Endothelial cell of umbilical vein (primary cell): ENCODE measurements around the gene SCPEP1. TPM values are rescaled to one million over a fixed set of nuclear protein-coding genes. Genes with fewer than 3 reads are reported as not detected.

Source experiments
- BruUV-seq: library from RNA; stranded (reverse); fragments of 400-500 nt; replicated peaks from 2 replicates; lab custom pipeline; 2021; lab: Mats Ljungman, UMichigan
- CTCF ChIA-PET: fragments of 300-600, 350-600 bp; sonication (Branson Sonifier 250); formaldehyde crosslinking; loops from one replicate; lab custom pipeline; 2021; ENCODE audit warnings: antibody characterized with exemption, inconsistent platforms; lab: Charles Lee
- POLR2A ChIA-PET: fragments of 300-600, 350-600 bp; sonication (Branson Sonifier 250); formaldehyde crosslinking; loops from one replicate; lab custom pipeline; 2021; ENCODE audit warnings: antibody characterized with exemption, inconsistent platforms; lab: Charles Lee
- DNase-seq: peaks from one replicate; pipeline ENCODE4 v3.0.0-alpha.2; 2011; ENCODE audit warnings: low read depth, low spot score
- FAIRE-seq: peaks from 2 replicates; lab custom pipeline; 2011; peaks lifted over from hg19 to GRCh38; lab: Jason Lieb, UNC
- H2AFZ ChIP-seq: 2 replicates; pipeline ENCODE4 v1.6.0; 2012; ENCODE audit warnings: low read depth, low read length, control low read depth, inconsistent platforms
- H3K27ac ChIP-seq: 2 replicates; pipeline ENCODE4 v1.5.1; 2011; ENCODE audit warnings: low read depth, mild to moderate bottlenecking, control low read depth, low read length, moderate library complexity; ENCODE audit not compliant: insufficient read depth
- H3K27me3 ChIP-seq, 2 experiments: 2 replicates each; pipeline versions ENCODE4 v1.6.0 to v1.6.1; 2011; ENCODE audit warnings: low read length in 2 of 2, mixed read lengths in 1 of 2; ENCODE audit not compliant: control insufficient read depth in 2 of 2, insufficient read depth in 2 of 2
- H3K36me3 ChIP-seq, 2 experiments: 2 replicates in 1 of 2; 3 replicates in 1 of 2; pipeline ENCODE4 v1.5.1; 2011; ENCODE audit warnings: low read length in 2 of 2, mild to moderate bottlenecking in 1 of 2, moderate library complexity in 1 of 2; ENCODE audit not compliant: control insufficient read depth in 2 of 2, insufficient read depth in 2 of 2; ENCODE audit errors: extremely low read depth in 1 of 2
- H3K4me1 ChIP-seq: 3 replicates; pipeline ENCODE4 v1.5.1; 2011; ENCODE audit warnings: mild to moderate bottlenecking, low read length; ENCODE audit not compliant: control insufficient read depth, insufficient read depth; ENCODE audit errors: extremely low read depth
- H3K4me2 ChIP-seq: 2 replicates; pipeline ENCODE4 v1.6.1; 2011; ENCODE audit warnings: low read length, control low read depth, mixed read lengths; ENCODE audit not compliant: insufficient read depth
- H3K4me3 ChIP-seq, 3 experiments: fragments of 200-600 bp in 1 of 3; sonication (generic), shearing (Covaris generic) in 1 of 3; replicated peaks in 1 of 3; 2 replicates each; pipeline ENCODE4 v1.5.1; 2011 to 2016; ENCODE audit warnings: control low read depth in 3 of 3, low read length in 3 of 3, mild to moderate bottlenecking in 2 of 3, inconsistent platforms in 1 of 3, low read depth in 1 of 3, moderate library complexity in 1 of 3; ENCODE audit not compliant: insufficient read depth in 1 of 3
- H3K79me2 ChIP-seq: 2 replicates; pipeline ENCODE4 v1.6.0; 2012; ENCODE audit warnings: low read length, inconsistent platforms; ENCODE audit not compliant: control insufficient read depth, insufficient read depth
- H3K9ac ChIP-seq: replicated peaks from 2 replicates; pipeline ENCODE3; 2011; ENCODE audit warnings: low read length, control low read depth; ENCODE audit not compliant: insufficient read depth; ENCODE audit errors: extremely low read depth
- H3K9me1 ChIP-seq: replicated peaks from 3 replicates; pipeline ENCODE4 v1.6.0; 2011; ENCODE audit warnings: mild to moderate bottlenecking, low read length; ENCODE audit not compliant: control insufficient read depth, insufficient read depth; ENCODE audit errors: extremely low read depth
- H3K9me3 ChIP-seq: replicated peaks from 2 replicates; pipeline ENCODE4 v1.5.1; 2012; ENCODE audit warnings: low read length, inconsistent platforms; ENCODE audit not compliant: control insufficient read depth, insufficient read depth
- H4K20me1 ChIP-seq: replicated peaks from 2 replicates; pipeline ENCODE3; 2011; ENCODE audit warnings: mild to moderate bottlenecking, low read length; ENCODE audit not compliant: control insufficient read depth, insufficient read depth; ENCODE audit errors: extremely low read depth
- EZH2 ChIP-seq: IDR thresholded peaks from 2 replicates; pipeline ENCODE4 v1.6.1; 2012; ENCODE audit warnings: borderline replicate concordance, low read depth, mild to moderate bottlenecking, moderate library complexity, low read length, inconsistent platforms; ENCODE audit not compliant: severe bottlenecking
- FOS ChIP-seq: IDR thresholded peaks from 2 replicates; pipeline ENCODE4 v1.6.1; 2011; ENCODE audit warnings: mild to moderate bottlenecking, low read length, moderate library complexity, borderline replicate concordance; ENCODE audit not compliant: insufficient read depth
- GATA2 ChIP-seq: IDR thresholded peaks from 2 replicates; pipeline ENCODE4 v1.7.0; 2011; ENCODE audit warnings: low read depth, mild to moderate bottlenecking, moderate library complexity, mixed read lengths, low read length; ENCODE audit not compliant: insufficient read length, insufficient read depth
- JUN ChIP-seq: IDR thresholded peaks from 2 replicates; pipeline ENCODE4 v1.6.1; 2011; ENCODE audit warnings: borderline replicate concordance, low read depth; ENCODE audit not compliant: insufficient read length, insufficient read depth
- MYC ChIP-seq: IDR thresholded peaks from one replicate; pipeline ENCODE4 v1.6.1; 2011; ENCODE audit warnings: mild to moderate bottlenecking, low read depth, low read length
- POLR2A ChIP-seq: IDR thresholded peaks from 2 replicates; pipeline ENCODE4 v1.6.1; 2012; ENCODE audit warnings: low read depth, mild to moderate bottlenecking, control low read depth, low read length
- POLR2AphosphoS5 ChIP-seq: IDR thresholded peaks from 2 replicates; pipeline ENCODE4 v1.6.1; 2012; ENCODE audit warnings: low read depth, mild to moderate bottlenecking, control low read depth, low read length, moderate library complexity; ENCODE audit not compliant: insufficient read depth
- dilution Hi-C: fragments of 300-500 bp; cut with MboI; formaldehyde crosslinking; loops from one replicate; pipeline ENCODE4 v1.15.0; 2019; ENCODE audit warnings: low sequenced_read_pairs; ENCODE audit not compliant: extremely low pct_ligation_motif_present
- intact Hi-C: fragments of 100-400 bp; cut with micrococcal nuclease; formaldehyde crosslinking; loops from one replicate; pipeline ENCODE4 v1.10.0; 2022
- polyA plus RNA-seq, 4 experiments: library from polyadenylated mRNA; depleted of rRNA in 3 of 4; stranded (reverse) in 3 of 4; unstranded in 1 of 4; fragments of >200 nt; gene quantifications; 2 replicates each; pipeline versions ENCODE4 v1.2.1 to v1.2.3, GENCODE V29; 2011 to 2012; ENCODE audit warnings: missing spikeins in 1 of 4
- total RNA-seq: library from RNA; stranded (reverse); gene quantifications from 2 replicates; pipeline ENCODE4 v1.2.3, GENCODE V29; 2021
- TF ChIP-seq, protein P1 (sequence below): IDR thresholded peaks from 2 replicates; pipeline ENCODE4 v1.6.1; 2011; ENCODE audit not compliant: insufficient read depth, insufficient read length
- TF ChIP-seq, protein P2 (sequence below), 2 donors: IDR thresholded peaks; 1 replicate in 1 of 2; 2 replicates in 1 of 2; pipeline ENCODE4 v1.5.1; 2011; ENCODE audit warnings: low read length in 2 of 2, mild to moderate bottlenecking in 2 of 2, moderate library complexity in 2 of 2, control low read depth in 1 of 2, inconsistent platforms in 1 of 2, low read depth in 1 of 2; ENCODE audit not compliant: insufficient read depth in 1 of 2; ENCODE audit errors: extremely low read depth in 1 of 2

The SCPEP1 gene
- total and polyA plus RNA-seq, 2 donors (not counting 3 experiments of a cell fraction or from before 2014, with no cell fraction given): 38.6 to 43.6 TPM

DNA sequence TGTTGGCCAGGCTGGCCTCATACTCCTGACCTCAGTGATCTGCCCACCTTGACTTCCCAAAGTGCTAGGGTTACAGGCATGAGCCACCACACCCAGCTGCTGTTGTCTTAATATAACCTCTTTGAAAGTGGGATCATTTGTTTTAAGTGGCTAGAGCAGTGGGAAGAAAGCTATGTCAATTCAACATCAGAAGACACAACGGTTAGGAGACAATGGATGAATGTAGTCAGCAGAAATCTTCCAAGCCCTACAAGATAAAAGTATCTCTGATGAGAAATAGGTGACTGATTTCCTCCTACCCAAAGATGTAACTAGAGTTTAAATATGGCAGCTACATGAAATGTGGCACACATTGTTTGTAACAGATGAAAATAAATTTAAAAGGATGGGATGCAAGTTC lies 44.1 kb upstream of the SCPEP1 start:
- CTCF ChIA-PET: interaction anchor here (1.2 kb wide), 1 partner anchor 14 kb away, joined by 3 read pairs; no protein-coding TSS in a partner anchor
- FAIRE-seq: no peak

DNA sequence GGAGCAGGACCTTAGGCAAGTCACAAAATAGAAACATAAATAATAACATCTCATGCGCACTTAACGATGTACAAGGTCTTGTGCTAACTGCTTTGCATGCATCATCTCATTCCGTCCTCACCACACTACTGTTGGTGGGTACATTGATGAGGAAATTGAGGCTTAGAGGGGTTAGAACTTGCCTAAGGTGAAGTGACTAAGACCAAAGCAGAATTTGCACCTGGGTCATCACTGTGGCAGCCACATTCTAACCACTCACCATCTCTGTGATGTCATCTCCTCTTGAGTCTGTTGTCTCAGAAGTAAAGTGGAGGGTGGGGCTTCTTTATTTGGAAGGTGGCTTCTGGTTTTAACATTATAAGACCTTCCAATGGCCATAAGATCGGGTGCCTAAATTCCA lies 43.7 kb upstream of the SCPEP1 start:
- TF ChIP-seq MYC: no peak
- TF ChIP-seq EZH2: no peak
- no peak for TF ChIP-seq POLR2A
- no peak for TF ChIP-seq FOS
- TF ChIP-seq, protein P1, sequence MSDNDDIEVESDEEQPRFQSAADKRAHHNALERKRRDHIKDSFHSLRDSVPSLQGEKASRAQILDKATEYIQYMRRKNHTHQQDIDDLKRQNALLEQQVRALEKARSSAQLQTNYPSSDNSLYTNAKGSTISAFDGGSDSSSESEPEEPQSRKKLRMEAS: no peak
- no peak for TF ChIP-seq JUN
- TF ChIP-seq, protein P2, sequence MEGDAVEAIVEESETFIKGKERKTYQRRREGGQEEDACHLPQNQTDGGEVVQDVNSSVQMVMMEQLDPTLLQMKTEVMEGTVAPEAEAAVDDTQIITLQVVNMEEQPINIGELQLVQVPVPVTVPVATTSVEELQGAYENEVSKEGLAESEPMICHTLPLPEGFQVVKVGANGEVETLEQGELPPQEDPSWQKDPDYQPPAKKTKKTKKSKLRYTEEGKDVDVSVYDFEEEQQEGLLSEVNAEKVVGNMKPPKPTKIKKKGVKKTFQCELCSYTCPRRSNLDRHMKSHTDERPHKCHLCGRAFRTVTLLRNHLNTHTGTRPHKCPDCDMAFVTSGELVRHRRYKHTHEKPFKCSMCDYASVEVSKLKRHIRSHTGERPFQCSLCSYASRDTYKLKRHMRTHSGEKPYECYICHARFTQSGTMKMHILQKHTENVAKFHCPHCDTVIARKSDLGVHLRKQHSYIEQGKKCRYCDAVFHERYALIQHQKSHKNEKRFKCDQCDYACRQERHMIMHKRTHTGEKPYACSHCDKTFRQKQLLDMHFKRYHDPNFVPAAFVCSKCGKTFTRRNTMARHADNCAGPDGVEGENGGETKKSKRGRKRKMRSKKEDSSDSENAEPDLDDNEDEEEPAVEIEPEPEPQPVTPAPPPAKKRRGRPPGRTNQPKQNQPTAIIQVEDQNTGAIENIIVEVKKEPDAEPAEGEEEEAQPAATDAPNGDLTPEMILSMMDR (IDR thresholded peaks at IDR 0.05; ENCODE audit: extremely low read depth in 1 of 2, insufficient read depth in 1 of 2, low read depth in 1 of 2, low read length in 2 of 2): no peak
- TF ChIP-seq GATA2: no peak
- no peak for TF ChIP-seq POLR2AphosphoS5
- no peak overlapping the region for H2AFZ ChIP-seq
- ChIA-PET POLR2A (no interaction called here), CTCF (interaction anchor here (1.2 kb wide), 1 partner anchor 15 kb away, joined by 3 read pairs; no protein-coding TSS in a partner anchor)
- no peak overlapping the region for H3K4me3 ChIP-seq
- FAIRE-seq (no peak), DNase-seq (no peak)
- H3K27me3 ChIP-seq: no peaks in the 10 kb centered on the region
- intact Hi-C loops (no loop called here), dilution Hi-C loops (no loop called here)
- H3K4me2 ChIP-seq: no peak overlapping the region
- peaks cover 2% of the 10 kb centered on the region in 2 experiments for H3K36me3 ChIP-seq
- no TSS peak for BruUV-seq
- H3K9ac ChIP-seq: no peak overlapping the region
- peaks cover 21% of the 10 kb centered on the region for H3K4me1 ChIP-seq
- H3K9me3 ChIP-seq: peaks cover 1% of the 10 kb centered on the region
- H4K20me1 ChIP-seq: no peaks in the 10 kb centered on the region
- no peaks in the 10 kb centered on the region for H3K9me1 ChIP-seq
- no peaks in the 10 kb centered on the region for H3K79me2 ChIP-seq
- H3K27ac ChIP-seq: no peak overlapping the region

More for the DNA sequence above, 44.1 kb upstream of the SCPEP1 start:
- DNase-seq: no peak
- dilution Hi-C loops (no loop called here), intact Hi-C loops (no loop called here)
- peaks cover 1% of the 10 kb centered on the region for H3K9me3 ChIP-seq
- no peak overlapping the region for H3K4me3 ChIP-seq
- H3K27me3 ChIP-seq: no peaks in the 10 kb centered on the region
- no peaks in the 10 kb centered on the region for H3K79me2 ChIP-seq
- no peak overlapping the region for H3K9ac ChIP-seq
- TF ChIP-seq POLR2AphosphoS5 (no peak), GATA2 (no peak)
- no peak overlapping the region for H3K27ac ChIP-seq
- H3K4me2 ChIP-seq: no peak overlapping the region
- POLR2A ChIA-PET: no interaction called here
- peaks cover 21% of the 10 kb centered on the region for H3K4me1 ChIP-seq
- no TSS peak for BruUV-seq
- no peaks in the 10 kb centered on the region for H4K20me1 ChIP-seq
- no peak overlapping the region for H2AFZ ChIP-seq
- peaks cover 2% of the 10 kb centered on the region in 2 experiments for H3K36me3 ChIP-seq
- H3K9me1 ChIP-seq: no peaks in the 10 kb centered on the region
